ENCODE data around the gene OR6F1. TPM values are rescaled to one million over a fixed set of nuclear protein-coding genes. Genes with fewer than 3 reads are reported as not detected.
"Not testable (repeated sequence)": the region's sequence is repeated elsewhere in the genome, so short reads cannot be mapped to it uniquely, and the experiment has no call there.

Gene OR6F1
- total RNA-seq: not detected
- polyA plus RNA-seq (ENCODE audit: insufficient read length in 6 of 6): not detected
- long read RNA-seq, donor 1: 0 reads
- long read RNA-seq, donor 2: 0 reads
- long read RNA-seq, donor 3: 0 reads
- long read RNA-seq, donor 4: 0 reads
- long read RNA-seq, donor 5: 0 reads
- long read RNA-seq, donor 6: 0 reads
- long read RNA-seq, donor 7: 0 reads
- long read RNA-seq, donor 8: 0 reads
- long read RNA-seq, donor 9: 0 reads
- long read RNA-seq, donor 10: 0 reads
- long read RNA-seq, donor 11: 0 reads
- long read RNA-seq, donor 12: 0 reads

DNA sequence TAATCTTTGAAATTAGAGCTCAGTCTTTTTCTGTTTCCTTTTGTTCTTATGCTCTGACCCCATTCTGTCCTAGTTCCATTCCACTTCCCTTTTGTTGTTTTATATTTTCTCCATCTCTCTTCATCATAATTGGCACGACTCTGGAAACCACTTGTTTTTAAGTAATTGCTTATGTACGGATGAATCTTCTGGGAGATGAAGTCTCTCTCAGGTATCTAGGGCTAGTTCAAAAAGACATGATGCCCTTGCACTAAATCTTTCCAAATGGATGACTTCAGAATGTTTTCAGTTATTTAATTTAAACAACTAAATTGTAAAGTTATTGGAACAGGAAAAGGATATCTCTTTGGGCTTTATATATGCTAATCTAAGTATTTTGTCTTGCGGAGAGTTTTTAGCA lies at the start of gene OR6F1:
TSS of gene OR6F1 (minus strand) at position 101 of the 400 bp plus-strand sequence. CDS start 3,891 bp downstream, outside the sequence.
- Histone ChIP-seq H3K4me1 (no peaks in the 10 kb centered on the region), H3K27me3 (no peaks in the 10 kb centered on the region), H3K9me3 (peaks cover 0 to 10% of the 10 kb centered on the region in 2 donors), H3K36me3 (no peaks in the 10 kb centered on the region), H3K4me3 (no peak within 1 kb of the TSS), H3K27ac (no peak within 1 kb of the TSS)
- DNase-seq: no peak
- intact Hi-C loops (cut with DNase I): no loop called here
- no peak for TF ChIP-seq CTCF (IDR thresholded peaks at IDR 0.05)
- no peak for ATAC-seq

GRCh38 chr1:247760456-247760855 lies 44.0 kb upstream of the OR6F1 start, which contains the start of gene OR1C1:
Gene OR1C1 (minus strand): TSS chr1:247760556. CDS start chr1:247758406, 2,150 bp downstream.
- Histone ChIP-seq H3K4me3 (no peak within 1 kb of the TSS), H3K4me1 (no peaks in the 10 kb centered on the region), H3K36me3 (no peaks in the 10 kb centered on the region), H3K9me3 (peaks cover 0 to 3% of the 10 kb centered on the region in 2 donors), H3K27ac (no peak within 1 kb of the TSS), H3K27me3 (no peaks in the 10 kb centered on the region)
- no peak for TF ChIP-seq CTCF (IDR thresholded peaks at IDR 0.05)
- intact Hi-C loops (cut with DNase I): no loop called here
- DNase-seq (no peak), ATAC-seq (no peak)

DNA sequence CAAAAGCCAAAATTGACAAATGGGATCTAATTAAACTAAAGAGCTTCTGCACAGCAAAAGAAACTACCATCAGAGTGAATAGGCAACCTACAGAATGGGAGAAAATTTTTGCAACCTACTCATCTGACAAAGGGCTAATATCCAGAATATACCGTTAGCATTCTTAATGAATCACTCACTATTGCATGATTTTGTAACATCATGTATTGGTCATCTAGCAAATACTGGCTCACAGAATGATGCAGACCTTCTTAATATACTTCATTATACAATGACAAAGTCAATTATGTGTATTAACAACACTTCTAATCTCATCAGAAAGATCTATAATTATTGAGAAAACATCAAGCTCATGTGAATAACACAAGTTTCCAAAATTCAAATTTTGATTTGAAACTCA lies 37.9 kb upstream of the OR6F1 start:
- intact Hi-C loops (cut with DNase I); ATAC-seq; H3K4me1 ChIP-seq; H3K4me3 ChIP-seq; H3K27me3 ChIP-seq; H3K27ac ChIP-seq; DNase-seq; H3K36me3 ChIP-seq: not testable (repeated sequence)
- H3K9me3 ChIP-seq: peaks cover 0 to 30% of the 10 kb centered on the region in 2 donors

DNA sequence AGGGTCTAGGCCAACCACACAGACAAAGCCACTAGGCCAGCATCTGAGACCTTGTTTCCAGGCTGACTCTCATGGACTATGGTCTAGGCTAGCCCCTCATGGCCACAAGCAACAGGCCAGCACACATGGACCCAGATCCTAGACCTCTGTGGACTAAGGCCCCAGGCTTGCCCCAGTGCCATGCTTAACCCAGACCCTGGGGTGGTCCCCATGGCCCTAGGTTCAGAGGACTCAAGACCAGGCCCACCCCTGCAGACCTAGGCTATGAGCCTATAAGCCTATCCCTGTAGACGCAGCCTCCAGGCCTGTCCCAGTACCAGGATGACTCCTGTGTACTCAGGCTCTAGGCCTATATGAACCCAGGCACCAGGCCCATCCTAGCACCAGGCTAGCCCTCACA lies 33.4 kb upstream of the OR6F1 start:
- DNase-seq: peak in 1 of 4 donors; percentile 24
- intact Hi-C loops (cut with DNase I): no loop called here
- no peak overlapping the region for H3K4me3 ChIP-seq
- peaks cover 0 to 32% of the 10 kb centered on the region in 2 donors for H3K9me3 ChIP-seq
- TF ChIP-seq CTCF (IDR thresholded peaks at IDR 0.05): no peak
- no peaks in the 10 kb centered on the region for H3K27me3 ChIP-seq
- ATAC-seq: no peak
- no peaks in the 10 kb centered on the region for H3K36me3 ChIP-seq
- no peak overlapping the region for H3K27ac ChIP-seq
- no peaks in the 10 kb centered on the region for H3K4me1 ChIP-seq

DNA sequence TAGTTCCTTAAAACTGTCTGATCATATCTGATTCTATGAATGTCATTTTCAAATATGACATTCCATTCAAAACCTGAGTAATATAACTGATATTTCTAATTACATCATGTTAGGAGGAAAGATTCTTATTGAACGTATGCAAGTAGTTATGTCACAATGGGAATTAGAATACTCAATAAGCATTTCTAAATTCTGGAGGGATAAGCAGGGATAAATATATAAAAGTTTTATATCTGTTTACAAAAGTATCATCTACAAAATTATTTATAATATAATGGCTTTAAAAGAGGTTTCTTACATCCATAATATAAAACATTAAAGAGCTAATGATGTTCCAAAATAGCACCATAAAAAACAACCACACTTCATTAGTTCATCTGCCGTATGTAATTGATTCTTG lies 31.6 kb upstream of the OR6F1 start, which contains the start of gene OR14A2:
TSS of gene OR14A2 (minus strand) at position 101 of the 400 bp plus-strand sequence.
- H3K4me1 ChIP-seq: no peaks in the 10 kb centered on the region
- H3K27me3 ChIP-seq: no peaks in the 10 kb centered on the region
- no peak for ATAC-seq
- no peak for TF ChIP-seq CTCF (IDR thresholded peaks at IDR 0.05)
- H3K4me3 ChIP-seq: no peak within 1 kb of the TSS
- intact Hi-C loops (cut with DNase I): no loop called here
- no peak for DNase-seq
- peaks cover 0 to 32% of the 10 kb centered on the region in 2 donors for H3K9me3 ChIP-seq
- H3K27ac ChIP-seq: no peak within 1 kb of the TSS
- no peaks in the 10 kb centered on the region for H3K36me3 ChIP-seq

Data from left lung (tissue), 14 donors.